ENCODE measurements around the gene UGT3A1. TPM values are rescaled to one million over a fixed set of nuclear protein-coding genes. Genes with fewer than 3 reads are reported as not detected.
"Not testable (repeated sequence)": the region's sequence is repeated elsewhere in the genome, so short reads cannot be mapped to it uniquely, and the experiment has no call there.

The UGT3A1 gene
- total RNA-seq, 1 experiment from 2014 or later = not detected

DNA sequence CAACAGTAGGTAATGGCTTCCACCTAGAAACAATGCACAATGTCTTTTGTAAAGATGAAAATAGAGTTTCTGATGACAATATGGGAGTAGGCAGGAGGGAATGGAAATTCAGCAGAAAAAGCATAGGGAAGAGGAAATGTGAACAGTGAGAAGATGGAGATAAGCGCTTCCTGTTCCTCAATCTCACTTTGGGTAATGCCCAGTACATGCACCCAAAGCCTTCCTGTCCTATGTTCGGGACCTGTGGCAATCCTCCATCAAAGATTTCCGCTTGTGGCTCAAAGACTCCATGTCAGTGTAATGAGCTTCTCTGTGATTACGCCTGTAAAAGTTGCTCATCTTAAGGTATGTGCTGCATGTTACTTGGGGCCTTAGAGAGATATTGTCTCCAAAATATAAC, 2.7 kb downstream of the UGT3A1 start:
- H3K36me3 Mint-ChIP-seq (ENCODE audit: insufficient read depth, unreplicated experiment) = no peaks in the 10 kb centered on the region
- Histone ChIP-seq H3K4me3 (ENCODE audit: low read depth, low read length) (no peak overlapping the region), H3K36me3 (ENCODE audit: control insufficient read depth, insufficient read depth, low read length) (no peaks in the 10 kb centered on the region), H3K9me3 (no peaks in the 10 kb centered on the region), H3K4me1 (no peaks in the 10 kb centered on the region), H3K27me3 (replicated peaks; ENCODE audit: control insufficient read depth, insufficient read depth, low read length) (no peaks in the 10 kb centered on the region)
- H3K9me3 Mint-ChIP-seq (ENCODE audit: unreplicated experiment) = peaks cover 8% of the 10 kb centered on the region
- H3K27ac Mint-ChIP-seq (ENCODE audit: unreplicated experiment) = no peak overlapping the region
- no peak overlapping the region for H3K4me3 Mint-ChIP-seq (ENCODE audit: unreplicated experiment)
- intact Hi-C loops (cut with micrococcal nuclease; ENCODE audit: unreplicated experiment) = no loop called here
- H3K27me3 Mint-ChIP-seq (ENCODE audit: insufficient read depth, unreplicated experiment) = peaks cover 9% of the 10 kb centered on the region
- ChIA-PET CTCF (no interaction called here), POLR2A (no interaction called here)
- no TSS peak for BruUV-seq (replicated peaks)
- DNase-seq = no peak
- TF ChIP-seq, protein P1, sequence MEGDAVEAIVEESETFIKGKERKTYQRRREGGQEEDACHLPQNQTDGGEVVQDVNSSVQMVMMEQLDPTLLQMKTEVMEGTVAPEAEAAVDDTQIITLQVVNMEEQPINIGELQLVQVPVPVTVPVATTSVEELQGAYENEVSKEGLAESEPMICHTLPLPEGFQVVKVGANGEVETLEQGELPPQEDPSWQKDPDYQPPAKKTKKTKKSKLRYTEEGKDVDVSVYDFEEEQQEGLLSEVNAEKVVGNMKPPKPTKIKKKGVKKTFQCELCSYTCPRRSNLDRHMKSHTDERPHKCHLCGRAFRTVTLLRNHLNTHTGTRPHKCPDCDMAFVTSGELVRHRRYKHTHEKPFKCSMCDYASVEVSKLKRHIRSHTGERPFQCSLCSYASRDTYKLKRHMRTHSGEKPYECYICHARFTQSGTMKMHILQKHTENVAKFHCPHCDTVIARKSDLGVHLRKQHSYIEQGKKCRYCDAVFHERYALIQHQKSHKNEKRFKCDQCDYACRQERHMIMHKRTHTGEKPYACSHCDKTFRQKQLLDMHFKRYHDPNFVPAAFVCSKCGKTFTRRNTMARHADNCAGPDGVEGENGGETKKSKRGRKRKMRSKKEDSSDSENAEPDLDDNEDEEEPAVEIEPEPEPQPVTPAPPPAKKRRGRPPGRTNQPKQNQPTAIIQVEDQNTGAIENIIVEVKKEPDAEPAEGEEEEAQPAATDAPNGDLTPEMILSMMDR (IDR thresholded peaks at IDR 0.05; ENCODE audit: insufficient read depth in 1 of 2, low read depth in 1 of 2, low read length in 1 of 2, severe bottlenecking in 1 of 2, unreplicated experiment in 1 of 2) = no peak
- H3K4me1 Mint-ChIP-seq (ENCODE audit: low read depth, unreplicated experiment) = no peaks in the 10 kb centered on the region

DNA sequence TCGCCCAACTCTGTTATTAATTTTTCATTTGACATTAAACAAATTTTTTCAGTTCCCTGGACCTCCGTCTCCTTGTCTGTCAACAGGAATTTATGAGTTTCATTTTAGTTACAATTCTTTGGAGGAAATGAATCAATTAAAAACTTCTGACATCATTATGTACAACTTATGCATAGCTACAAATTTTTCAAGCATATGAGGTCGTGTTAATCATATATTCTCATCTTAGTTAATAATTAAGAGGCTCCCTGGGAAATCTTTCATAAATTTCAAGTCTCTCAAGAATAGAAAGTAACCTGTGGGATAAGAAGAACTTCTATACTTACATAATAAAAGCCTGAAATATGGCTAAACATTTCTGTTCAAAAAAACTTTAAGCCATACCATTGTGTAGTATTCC, 3.4 kb downstream of the UGT3A1 start:
- ChIA-PET CTCF (no interaction called here), POLR2A (no interaction called here)
- Mint-ChIP-seq H3K4me3 (ENCODE audit: unreplicated experiment) (no peak overlapping the region), H3K27me3 (ENCODE audit: insufficient read depth, unreplicated experiment) (peaks cover 9% of the 10 kb centered on the region), H3K9me3 (ENCODE audit: unreplicated experiment) (peaks cover 15% of the 10 kb centered on the region), H3K27ac (ENCODE audit: unreplicated experiment) (no peak overlapping the region), H3K36me3 (ENCODE audit: insufficient read depth, unreplicated experiment) (no peaks in the 10 kb centered on the region), H3K4me1 (ENCODE audit: low read depth, unreplicated experiment) (no peaks in the 10 kb centered on the region)
- TF ChIP-seq, protein P1 (IDR thresholded peaks at IDR 0.05; ENCODE audit: insufficient read depth in 1 of 2, low read depth in 1 of 2, low read length in 1 of 2, severe bottlenecking in 1 of 2, unreplicated experiment in 1 of 2) = no peak
- BruUV-seq (replicated peaks) = no TSS peak
- no peaks in the 10 kb centered on the region for H3K36me3 ChIP-seq (ENCODE audit: control insufficient read depth, insufficient read depth, low read length)
- H3K4me3 ChIP-seq (ENCODE audit: low read depth, low read length) = no peak overlapping the region
- no peaks in the 10 kb centered on the region for H3K4me1 ChIP-seq
- no peaks in the 10 kb centered on the region for H3K9me3 ChIP-seq
- DNase-seq = no peak
- intact Hi-C loops (cut with micrococcal nuclease; ENCODE audit: unreplicated experiment) = no loop called here
- no peaks in the 10 kb centered on the region for H3K27me3 ChIP-seq (replicated peaks; ENCODE audit: control insufficient read depth, insufficient read depth, low read length)

DNA sequence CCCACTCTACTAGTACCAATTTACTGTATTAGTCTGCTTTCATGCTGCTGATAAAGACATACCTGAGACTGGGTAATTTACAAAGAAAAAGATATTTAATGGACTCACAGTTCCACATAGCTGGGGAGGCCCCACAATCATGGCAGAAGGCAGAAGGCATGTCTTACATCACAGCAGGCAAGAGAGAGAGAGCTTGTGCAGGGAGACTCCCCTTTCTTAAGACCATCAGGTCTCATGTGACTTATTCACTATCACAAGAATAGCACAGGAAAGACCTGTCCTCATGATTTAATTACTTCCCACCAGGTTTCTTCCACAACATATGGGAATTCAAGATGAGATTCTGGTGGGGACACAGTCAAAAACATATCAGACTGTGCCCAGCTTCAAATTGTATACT, 11.5 kb downstream of the UGT3A1 start:
- intact Hi-C loops (cut with micrococcal nuclease; ENCODE audit: unreplicated experiment) = no loop called here
- H3K27ac Mint-ChIP-seq (ENCODE audit: unreplicated experiment) = no peak overlapping the region
- no peak overlapping the region for H3K4me3 ChIP-seq (ENCODE audit: low read depth, low read length)
- H3K4me3 Mint-ChIP-seq (ENCODE audit: unreplicated experiment) = no peak overlapping the region
- ChIA-PET POLR2A (no interaction called here), CTCF (no interaction called here)
- peaks cover 51% of the 10 kb centered on the region for H3K9me3 Mint-ChIP-seq (ENCODE audit: unreplicated experiment)
- BruUV-seq (replicated peaks) = no TSS peak
- H3K27me3 Mint-ChIP-seq (ENCODE audit: insufficient read depth, unreplicated experiment) = peaks cover 5% of the 10 kb centered on the region
- peaks cover 11% of the 10 kb centered on the region; the same call in 1 of the 2 replicates for H3K9me3 ChIP-seq
- H3K36me3 ChIP-seq (ENCODE audit: control insufficient read depth, insufficient read depth, low read length) = no peaks in the 10 kb centered on the region
- no peaks in the 10 kb centered on the region for H3K4me1 ChIP-seq
- no peaks in the 10 kb centered on the region for H3K36me3 Mint-ChIP-seq (ENCODE audit: insufficient read depth, unreplicated experiment)
- H3K4me1 Mint-ChIP-seq (ENCODE audit: low read depth, unreplicated experiment) = no peaks in the 10 kb centered on the region
- TF ChIP-seq, protein P1 (IDR thresholded peaks at IDR 0.05; ENCODE audit: insufficient read depth in 1 of 2, low read depth in 1 of 2, low read length in 1 of 2, severe bottlenecking in 1 of 2, unreplicated experiment in 1 of 2) = no peak
- H3K27me3 ChIP-seq (replicated peaks; ENCODE audit: control insufficient read depth, insufficient read depth, low read length) = no peaks in the 10 kb centered on the region
- no peak for DNase-seq

DNA sequence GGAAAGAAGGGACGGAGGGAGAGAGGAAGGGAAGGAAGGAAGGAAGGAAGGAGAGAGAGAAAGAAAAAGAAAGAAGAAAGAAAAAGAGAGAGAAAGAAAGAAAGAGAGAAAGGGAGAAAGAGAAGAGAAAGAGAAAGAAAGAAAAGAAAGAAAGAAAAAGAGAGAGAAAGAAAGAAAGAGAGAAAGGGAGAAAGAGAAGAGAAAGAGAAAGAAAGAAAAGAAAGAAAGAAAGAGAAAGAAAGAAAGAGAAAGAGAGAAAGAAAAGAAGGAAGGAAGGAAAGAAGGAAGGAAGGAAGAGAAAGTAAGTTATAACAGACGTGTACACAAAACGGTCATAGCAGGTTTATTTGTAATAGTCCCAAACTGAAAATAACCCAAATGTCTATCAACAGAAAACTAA, 14.3 kb downstream of the UGT3A1 start:
- BruUV-seq (replicated peaks); H3K27me3 ChIP-seq (replicated peaks; ENCODE audit: control insufficient read depth, insufficient read depth, low read length); H3K4me1 ChIP-seq; intact Hi-C loops (cut with micrococcal nuclease; ENCODE audit: unreplicated experiment); CTCF ChIA-PET; H3K4me3 ChIP-seq (ENCODE audit: low read depth, low read length); H3K4me3 Mint-ChIP-seq (ENCODE audit: unreplicated experiment); H3K36me3 ChIP-seq (ENCODE audit: control insufficient read depth, insufficient read depth, low read length); H3K27ac Mint-ChIP-seq (ENCODE audit: unreplicated experiment); DNase-seq; H3K27me3 Mint-ChIP-seq (ENCODE audit: insufficient read depth, unreplicated experiment); H3K9me3 ChIP-seq; H3K36me3 Mint-ChIP-seq (ENCODE audit: insufficient read depth, unreplicated experiment); H3K4me1 Mint-ChIP-seq (ENCODE audit: low read depth, unreplicated experiment); POLR2A ChIA-PET: not testable (repeated sequence)
- H3K9me3 Mint-ChIP-seq (ENCODE audit: unreplicated experiment) = peaks cover 33% of the 10 kb centered on the region

Data from Caco-2 (cell line).